Left ventricle myocardium inferior (tissue), 1 donor: ENCODE results near the gene SORT1. TPM values are rescaled to one million over a fixed set of nuclear protein-coding genes. Genes with fewer than 3 reads are reported as not detected.
A peak's percentile ranks its signal among the peaks of the same experiment; 100 is the strongest.
"Not testable (repeated sequence)": the region's sequence is repeated elsewhere in the genome, so short reads cannot be mapped to it uniquely, and the experiment has no call there.

Experiments
- DNase-seq: peaks from one replicate; pipeline ENCODE4 v3.0.0-alpha.2; 2020
- H3K27ac ChIP-seq: fragments of 200-600 bp; replicated peaks from 2 replicates; pipeline ENCODE4 v1.8.0; 2021
- H3K27me3 ChIP-seq: fragments of 200-600 bp; 2 replicates; pipeline ENCODE4 v1.8.0; 2021; ENCODE audit warnings: low read depth
- H3K36me3 ChIP-seq: fragments of 200-600 bp; 2 replicates; pipeline ENCODE4 v1.8.0; 2021
- H3K4me1 ChIP-seq: fragments of 200-600 bp; 2 replicates; pipeline ENCODE4 v1.8.0; 2021
- H3K4me3 ChIP-seq: fragments of 200-600 bp; 2 replicates; pipeline ENCODE4 v1.8.0; 2021; ENCODE audit warnings: mild to moderate bottlenecking, moderate library complexity
- H3K9me3 ChIP-seq: fragments of 200-600 bp; replicated peaks from 2 replicates; pipeline ENCODE4 v1.8.0; 2021
- intact Hi-C: fragments of 100-400 bp; cut with micrococcal nuclease; formaldehyde crosslinking; loops from one replicate; pipeline ENCODE4 v1.11.0; 2022
- total RNA-seq: library from RNA; stranded (reverse); fragmentation: NEBNext Ultra II Directional; extraction: Animal tissue kit (Norgen Biotek cat#: 25700); gene quantifications from one replicate; pipeline ENCODE4 v1.2.1, GENCODE V29; 2021
- TF ChIP-seq, protein P1 (sequence below): fragments of 200-600 bp; IDR thresholded peaks from 2 replicates; pipeline ENCODE4 v1.8.0; 2021; ENCODE audit warnings: antibody characterized with exemption, mild to moderate bottlenecking, borderline replicate concordance
- donor health status: DM: no; HTN: yes; CAD: no; lungs with severe emphysema.

SORT1 gene
- total RNA-seq, 1 donor from 2014 or later = 146 TPM

DNA sequence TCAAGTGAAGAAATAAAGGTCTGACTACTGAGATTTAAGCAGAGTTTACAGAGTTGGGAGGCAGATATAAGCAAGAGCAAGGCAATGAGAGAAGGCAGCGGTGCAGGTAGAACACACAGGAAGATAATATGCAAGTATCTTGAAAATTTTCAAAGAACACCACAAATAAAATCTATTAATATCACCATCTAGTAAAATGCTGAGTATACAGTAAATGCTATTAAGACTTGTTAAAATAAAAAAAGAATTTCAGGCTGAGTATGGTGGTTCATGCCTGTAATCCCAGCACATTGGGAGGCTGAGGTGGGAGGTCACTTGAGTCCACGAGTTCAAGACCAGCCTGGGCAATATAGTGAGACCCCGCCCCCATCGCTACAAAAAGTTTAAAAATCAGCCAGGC is 20.0 kb downstream of the SORT1 start:
- DNase-seq = no peak
- no peaks in the 10 kb centered on the region for H3K36me3 ChIP-seq
- no peaks in the 10 kb centered on the region for H3K27me3 ChIP-seq
- H3K4me1 ChIP-seq = peaks cover 55% of the 10 kb centered on the region
- no peaks in the 10 kb centered on the region for H3K9me3 ChIP-seq
- intact Hi-C loops = no loop called here
- H3K4me3 ChIP-seq = no peak overlapping the region
- TF ChIP-seq, protein P1, sequence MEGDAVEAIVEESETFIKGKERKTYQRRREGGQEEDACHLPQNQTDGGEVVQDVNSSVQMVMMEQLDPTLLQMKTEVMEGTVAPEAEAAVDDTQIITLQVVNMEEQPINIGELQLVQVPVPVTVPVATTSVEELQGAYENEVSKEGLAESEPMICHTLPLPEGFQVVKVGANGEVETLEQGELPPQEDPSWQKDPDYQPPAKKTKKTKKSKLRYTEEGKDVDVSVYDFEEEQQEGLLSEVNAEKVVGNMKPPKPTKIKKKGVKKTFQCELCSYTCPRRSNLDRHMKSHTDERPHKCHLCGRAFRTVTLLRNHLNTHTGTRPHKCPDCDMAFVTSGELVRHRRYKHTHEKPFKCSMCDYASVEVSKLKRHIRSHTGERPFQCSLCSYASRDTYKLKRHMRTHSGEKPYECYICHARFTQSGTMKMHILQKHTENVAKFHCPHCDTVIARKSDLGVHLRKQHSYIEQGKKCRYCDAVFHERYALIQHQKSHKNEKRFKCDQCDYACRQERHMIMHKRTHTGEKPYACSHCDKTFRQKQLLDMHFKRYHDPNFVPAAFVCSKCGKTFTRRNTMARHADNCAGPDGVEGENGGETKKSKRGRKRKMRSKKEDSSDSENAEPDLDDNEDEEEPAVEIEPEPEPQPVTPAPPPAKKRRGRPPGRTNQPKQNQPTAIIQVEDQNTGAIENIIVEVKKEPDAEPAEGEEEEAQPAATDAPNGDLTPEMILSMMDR = no peak
- no peak overlapping the region for H3K27ac ChIP-seq

DNA sequence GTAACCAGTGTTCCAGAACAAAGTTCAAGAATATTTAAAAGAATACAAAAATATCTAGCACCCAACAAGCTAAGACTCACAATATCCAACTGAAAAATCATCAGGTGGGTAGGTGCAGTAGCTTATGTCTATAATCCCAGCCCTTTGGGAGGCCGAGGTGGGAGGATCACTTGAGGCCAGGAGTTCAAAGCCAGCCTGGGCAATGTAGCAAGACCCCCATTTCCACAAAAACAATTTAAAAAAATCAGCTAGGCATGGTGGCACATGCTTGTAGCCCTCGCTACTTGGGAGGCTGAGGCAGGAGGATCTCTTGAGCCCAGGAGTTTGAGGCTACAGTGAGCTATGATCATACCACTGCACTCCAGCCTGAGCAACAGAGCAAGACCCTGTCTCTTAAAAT is 24.0 kb downstream of the SORT1 start:
- Histone ChIP-seq H3K27ac (peak overlapping the region; percentile 41), H3K4me1 (peaks cover 58% of the 10 kb centered on the region)
- H3K4me3 ChIP-seq, intact Hi-C loops, DNase-seq, H3K36me3 ChIP-seq, H3K27me3 ChIP-seq, H3K9me3 ChIP-seq: not testable (repeated sequence)

GRCh38 chr1:109373126-109373525 is 24.6 kb downstream of the SORT1 start:
- H3K27me3 ChIP-seq = no peaks in the 10 kb centered on the region
- no peaks in the 10 kb centered on the region for H3K9me3 ChIP-seq
- H3K27ac ChIP-seq = peak overlapping the region; percentile 41
- no peak for DNase-seq
- peaks cover 62% of the 10 kb centered on the region for H3K4me1 ChIP-seq
- no peak overlapping the region for H3K4me3 ChIP-seq
- TF ChIP-seq, protein P1 = no peak
- intact Hi-C loops = no loop called here
- no peaks in the 10 kb centered on the region for H3K36me3 ChIP-seq

GRCh38 chr1:109372281-109372680 is 25.4 kb downstream of the SORT1 start:
- intact Hi-C loops = no loop called here
- peaks cover 55% of the 10 kb centered on the region for H3K4me1 ChIP-seq
- no peaks in the 10 kb centered on the region for H3K9me3 ChIP-seq
- H3K4me3 ChIP-seq = no peak overlapping the region
- peak overlapping the region; percentile 75 for H3K27ac ChIP-seq
- DNase-seq = no peak
- H3K27me3 ChIP-seq = no peaks in the 10 kb centered on the region
- H3K36me3 ChIP-seq = no peaks in the 10 kb centered on the region
- TF ChIP-seq, protein P1 = no peak

GRCh38 chr1:109371341-109371739 is 26.4 kb downstream of the SORT1 start:
- H3K27me3 ChIP-seq = no peaks in the 10 kb centered on the region
- TF ChIP-seq, protein P1 = no peak
- peak overlapping the region; percentile 75 for H3K27ac ChIP-seq
- no peak for DNase-seq
- peaks cover 55% of the 10 kb centered on the region for H3K4me1 ChIP-seq
- H3K36me3 ChIP-seq = peaks cover 8% of the 10 kb centered on the region
- H3K4me3 ChIP-seq = peak overlapping the region; percentile 16
- H3K9me3 ChIP-seq = no peaks in the 10 kb centered on the region
- intact Hi-C loops = no loop called here

DNA sequence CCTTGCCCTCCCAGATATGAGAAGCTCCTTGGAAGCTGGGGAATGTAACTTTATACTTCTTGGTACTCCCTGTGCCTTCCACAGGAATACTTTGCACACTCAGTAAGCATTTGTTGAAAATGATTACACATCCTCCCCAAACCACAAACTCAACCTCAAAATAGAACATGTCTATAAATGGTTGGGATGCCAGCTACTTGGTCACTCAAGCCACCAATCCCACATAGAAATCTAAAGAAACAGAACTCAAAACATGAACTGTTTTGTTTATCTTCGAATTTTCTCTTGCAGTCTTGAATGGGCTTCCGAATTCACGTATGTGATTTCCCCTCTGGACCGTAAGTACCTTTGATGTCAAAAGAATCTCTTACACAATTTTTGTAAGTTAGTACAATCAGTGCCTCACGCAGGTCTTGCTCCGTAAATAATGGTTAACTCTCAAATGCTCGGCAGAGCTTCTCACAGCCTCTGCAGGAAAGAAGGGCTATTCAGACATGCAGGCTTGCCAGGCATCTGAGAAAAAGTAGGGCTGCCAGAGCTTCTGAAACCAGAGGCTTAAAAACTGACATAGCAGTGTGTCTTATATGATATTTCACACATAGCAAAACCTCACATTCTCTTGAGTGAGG is 26.9 kb downstream of the SORT1 start:
- Histone ChIP-seq H3K4me1 (peaks cover 55% of the 10 kb centered on the region), H3K9me3 (no peaks in the 10 kb centered on the region), H3K27ac (peak overlapping the region; percentile 75), H3K36me3 (peaks cover 14% of the 10 kb centered on the region), H3K4me3 (peak overlapping the region; percentile 16), H3K27me3 (no peaks in the 10 kb centered on the region)
- DNase-seq = no peak
- intact Hi-C loops = no loop called here
- TF ChIP-seq, protein P1 = no peak
